CD4-positive, alpha-beta T cell treated with Interleukin-6 for 4 hours (primary cell): ENCODE measurements around the gene SCGB1C1.
A peak's percentile ranks its signal among the peaks of the same experiment; 100 is the strongest.

Experiments
- DNase-seq: peaks from one replicate; pipeline ENCODE4 v3.0.0-alpha.2; 2020; ENCODE audit warnings: mixed read lengths

Gene SCGB1C1

GRCh38 chr11:205221-206001, 12.5 kb downstream of the SCGB1C1 start:
- no peak for DNase-seq

DNA sequence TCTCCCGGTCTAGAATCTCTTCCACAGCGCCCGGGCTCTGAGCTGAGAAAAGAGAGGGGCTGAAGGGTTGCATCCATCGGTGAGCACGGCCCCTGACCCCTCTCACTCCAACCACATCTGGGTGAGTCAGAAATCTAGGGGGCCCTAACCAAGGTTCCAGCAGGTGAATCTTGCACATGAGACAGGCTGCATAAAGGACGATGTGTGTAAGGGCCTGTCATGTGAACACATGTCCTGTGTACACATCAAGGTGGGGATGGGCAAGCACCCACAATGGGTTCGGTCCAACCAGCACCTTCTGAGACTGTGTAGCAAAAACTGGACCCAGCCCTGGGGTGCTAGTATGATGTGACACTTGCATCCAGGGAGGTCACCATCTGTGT, 13.1 kb downstream of the SCGB1C1 start:
- no peak for DNase-seq

DNA sequence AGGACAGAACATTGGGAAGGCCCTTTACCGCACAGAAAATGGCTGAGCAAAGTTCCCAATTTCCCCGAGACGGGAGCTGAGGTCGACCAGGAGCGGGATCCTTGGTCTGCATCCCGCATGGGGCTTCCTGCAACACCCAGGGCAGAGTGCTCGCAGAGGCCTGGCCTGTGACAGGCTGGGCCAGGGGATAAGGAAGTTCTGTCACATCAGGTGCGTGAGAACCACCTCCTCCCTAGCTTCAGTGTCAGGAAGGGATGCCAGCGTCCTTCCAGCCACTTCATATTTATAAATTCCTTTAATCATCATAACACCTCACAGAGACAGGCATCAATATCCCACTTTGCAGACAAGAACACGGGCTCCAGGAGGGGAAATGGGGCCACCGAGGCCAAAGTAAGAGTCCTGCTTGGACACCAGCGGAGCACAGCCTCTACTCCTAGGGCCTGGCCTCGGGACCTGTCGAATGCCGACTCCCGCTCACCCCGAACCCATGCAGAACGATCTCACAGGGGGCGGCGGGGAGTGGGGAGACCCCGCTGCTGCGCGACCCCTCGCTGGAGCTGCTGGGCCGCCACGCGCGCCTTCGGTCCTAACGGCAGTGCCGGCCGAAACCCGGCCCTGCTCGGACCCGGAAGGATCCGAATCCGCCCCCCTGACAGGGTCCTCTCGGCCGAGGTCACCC, 13.8 kb downstream of the SCGB1C1 start:
- DNase-seq = peak; percentile 31

GRCh38 chr11:207208-207862, 14.5 kb downstream of the SCGB1C1 start, which contains the start of the genes BET1L and RIC8A:
TSS of gene BET1L (minus strand) at chr11:207399. CDS start at chr11:207321, 78 bp downstream.
TSS of gene RIC8A (plus strand) at chr11:207708. CDS start at chr11:208855, 1,147 bp downstream.
- DNase-seq = peak; percentile 97

- no peak for DNase-seq
Measured at GRCh38 chr11:207863-208180, 14.9 kb downstream of the SCGB1C1 start.

DNA sequence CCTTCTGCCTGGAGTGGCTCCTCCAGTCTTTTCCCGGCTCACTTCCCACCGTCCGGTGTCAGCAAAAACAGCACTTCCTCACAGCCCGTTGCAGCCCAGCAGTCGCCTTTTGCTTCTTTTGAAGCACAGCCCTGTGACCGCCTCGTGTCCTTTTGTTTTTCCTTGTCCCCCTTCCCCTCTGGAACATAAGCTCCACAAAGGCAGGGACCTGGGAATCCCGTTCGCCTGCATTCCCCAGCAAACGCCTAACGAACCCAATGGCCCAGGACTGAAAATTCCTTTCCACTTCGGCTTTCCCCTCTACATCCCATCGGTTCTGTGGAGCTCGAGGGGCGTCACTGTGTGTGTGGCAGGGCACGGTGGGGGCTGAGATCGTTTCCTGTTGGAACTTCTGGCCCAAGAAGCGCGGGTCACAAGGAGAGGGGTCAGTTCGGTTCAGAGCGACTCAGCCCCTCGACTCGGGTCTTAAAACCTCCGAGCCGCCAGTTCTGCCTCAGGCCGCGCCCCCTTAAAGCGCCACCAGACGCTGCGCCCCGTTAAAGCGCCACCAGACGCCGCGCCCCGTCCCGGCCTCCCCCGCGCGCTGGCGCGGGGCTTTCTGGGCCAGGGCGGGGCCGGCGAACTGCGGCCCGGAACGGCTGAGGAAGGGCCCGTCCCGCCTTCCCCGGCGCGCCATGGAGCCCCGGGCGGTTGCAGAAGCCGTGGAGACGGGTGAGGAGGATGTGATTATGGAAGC, 15.5 kb downstream of the SCGB1C1 start:
- DNase-seq = peak; percentile 84

- DNase-seq = no peak
Measured at GRCh38 chr11:208917-209260, 16.0 kb downstream of the SCGB1C1 start.

GRCh38 chr11:209275-210121, 16.6 kb downstream of the SCGB1C1 start:
- DNase-seq = no peak

- DNase-seq = no peak
Measured at GRCh38 chr11:210122-210802, 17.4 kb downstream of the SCGB1C1 start.

DNA sequence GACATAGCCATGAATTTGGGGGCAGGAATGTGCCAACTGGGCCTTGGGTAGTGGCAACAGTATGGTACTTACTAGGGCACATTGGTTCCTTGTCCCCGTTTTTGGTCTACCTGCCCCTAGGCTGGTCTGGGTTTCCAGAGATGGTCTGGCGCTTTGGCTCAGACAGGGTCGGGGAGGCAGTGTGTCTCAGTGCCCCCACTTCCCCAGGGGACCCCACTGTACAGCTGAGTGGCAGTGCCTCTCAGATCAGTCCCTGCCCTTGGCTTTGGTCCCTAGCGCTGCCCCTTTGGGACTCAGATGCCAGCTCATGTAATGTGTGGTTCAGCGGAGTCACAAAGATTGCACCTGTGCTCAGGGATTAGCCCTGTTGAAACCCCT, 17.9 kb downstream of the SCGB1C1 start:
- DNase-seq = no peak

GRCh38 chr11:211295-211694, 18.4 kb downstream of the SCGB1C1 start:
- no peak for DNase-seq

DNA sequence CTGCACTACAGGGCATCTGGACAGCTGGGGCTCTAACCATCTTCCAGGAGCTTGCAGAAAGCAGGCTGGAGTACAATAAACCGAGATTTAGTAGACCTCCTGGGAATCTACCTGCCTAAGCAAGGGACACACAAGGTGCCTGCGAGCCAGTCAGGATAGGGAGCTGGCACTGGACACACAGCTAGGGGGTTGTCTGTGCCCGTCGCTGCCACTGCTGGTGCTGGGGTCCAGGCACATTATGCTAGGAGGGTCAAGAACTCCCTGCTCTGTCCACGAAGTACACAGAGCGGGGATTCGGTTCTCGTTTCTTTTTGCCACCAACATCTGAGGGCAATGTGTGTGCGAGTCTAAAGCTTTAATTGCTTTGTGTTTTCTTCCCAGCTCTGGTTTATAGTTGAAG, 18.9 kb downstream of the SCGB1C1 start:
- no peak for DNase-seq

- DNase-seq = no peak
Measured at GRCh38 chr11:212150-213100, 19.5 kb downstream of the SCGB1C1 start.

GRCh38 chr11:213111-213510, 20.2 kb downstream of the SCGB1C1 start:
- DNase-seq = no peak

DNA sequence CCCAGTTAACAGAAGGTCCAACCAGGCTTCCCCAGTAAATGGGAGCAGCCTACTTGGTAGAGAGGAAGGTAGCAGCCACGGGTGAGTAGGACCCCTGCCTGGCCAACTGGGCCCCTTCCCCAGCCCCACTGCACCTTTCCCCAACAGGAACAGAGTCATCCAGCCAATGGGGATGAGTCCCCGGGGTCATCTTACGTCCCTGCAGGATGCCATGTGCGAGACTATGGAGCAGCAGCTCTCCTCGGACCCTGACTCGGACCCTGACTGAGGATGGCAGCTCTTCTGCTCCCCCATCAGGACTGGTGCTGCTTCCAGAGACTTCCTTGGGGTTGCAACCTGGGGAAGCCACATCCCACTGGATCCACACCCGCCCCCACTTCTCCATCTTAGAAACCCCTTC, 21.2 kb downstream of the SCGB1C1 start:
- DNase-seq = no peak

GRCh38 chr11:215581-216037, 22.7 kb downstream of the SCGB1C1 start:
- no peak for DNase-seq

GRCh38 chr11:216081-216974, 23.4 kb downstream of the SCGB1C1 start:
- no peak for DNase-seq

DNA sequence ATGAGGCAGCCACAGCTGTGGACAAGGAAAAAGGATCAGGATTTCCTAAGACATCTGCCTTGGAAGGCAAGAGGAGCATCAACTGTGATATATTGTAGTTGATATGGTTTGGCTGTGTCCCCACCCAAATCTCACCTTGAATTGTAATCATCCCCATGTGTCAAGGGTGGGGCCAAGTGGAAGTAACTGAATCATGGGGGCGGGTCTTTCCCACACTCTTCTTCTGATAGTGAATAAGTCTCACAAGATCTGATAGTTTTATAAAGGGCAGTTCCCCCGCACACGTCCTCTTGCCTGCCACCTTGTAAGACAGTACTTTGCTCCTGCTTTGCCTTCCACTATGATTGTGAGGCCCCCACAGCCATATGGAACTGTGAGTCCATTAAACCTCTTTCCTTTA, 24.8 kb downstream of the SCGB1C1 start:
- DNase-seq = no peak

DNA sequence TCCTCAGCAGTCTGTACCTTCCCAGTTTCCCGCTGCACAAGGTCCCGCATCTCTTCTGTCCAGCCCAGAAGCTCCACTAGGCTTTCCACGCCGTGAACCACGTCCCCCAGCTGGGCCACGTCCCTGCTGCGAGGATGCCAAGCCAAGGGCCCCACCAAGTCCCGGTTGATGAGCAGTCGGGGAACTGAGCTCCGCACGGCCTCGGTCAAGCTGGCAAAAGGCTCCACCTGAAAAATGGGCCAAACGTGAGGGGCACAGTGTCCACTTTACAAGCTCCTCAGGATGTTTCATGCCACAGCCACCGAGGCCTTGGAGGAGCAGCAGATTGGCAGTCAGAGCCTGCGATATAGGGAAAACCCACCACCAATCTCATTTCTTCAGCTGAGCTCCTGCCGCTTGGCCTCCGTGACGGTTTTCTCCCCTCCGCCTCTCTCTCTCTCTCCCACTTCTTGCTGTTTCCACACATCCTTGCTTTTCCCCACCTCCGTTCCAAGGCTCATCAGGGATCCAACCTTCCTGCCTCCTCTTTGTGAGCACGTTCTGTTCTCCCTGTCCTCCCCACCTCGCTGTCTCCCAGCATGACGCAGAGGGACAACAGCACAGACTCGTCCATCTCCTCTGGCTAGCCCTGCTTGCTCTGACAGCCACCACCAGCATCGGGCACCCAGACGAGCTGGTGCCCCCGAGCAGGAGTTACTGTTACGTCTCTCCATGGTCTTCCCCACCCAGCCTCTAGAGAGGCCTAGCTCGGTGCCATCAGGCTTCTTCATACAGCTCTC, 26.1 kb downstream of the SCGB1C1 start:
- no peak for DNase-seq
